ENCODE measurements around the gene PPARGC1A.

The PPARGC1A gene

GRCh38 chr4:23921447-23921845 is 31.6 kb upstream of the PPARGC1A start:
- no peaks in the 10 kb centered on the region; the same call in 1 of the 2 replicates for H3K4me1 ChIP-seq (ENCODE audit: insufficient read depth, low read length)
- H3K9me3 ChIP-seq (ENCODE audit: control insufficient read depth, insufficient read depth, low read length): no peaks in the 10 kb centered on the region
- H3K9ac ChIP-seq (ENCODE audit: low read depth, low read length): no peak overlapping the region
- H3K36me3 ChIP-seq (ENCODE audit: insufficient read depth, low read length): no peaks in the 10 kb centered on the region

GRCh38 chr4:23920716-23921446 is 31.0 kb upstream of the PPARGC1A start:
- Histone ChIP-seq H3K36me3 (ENCODE audit: insufficient read depth, low read length) (no peaks in the 10 kb centered on the region), H3K9ac (ENCODE audit: low read depth, low read length) (no peak overlapping the region), H3K4me1 (ENCODE audit: insufficient read depth, low read length) (no peaks in the 10 kb centered on the region; the same call in 1 of the 2 replicates), H3K9me3 (ENCODE audit: control insufficient read depth, insufficient read depth, low read length) (no peaks in the 10 kb centered on the region)

DNA sequence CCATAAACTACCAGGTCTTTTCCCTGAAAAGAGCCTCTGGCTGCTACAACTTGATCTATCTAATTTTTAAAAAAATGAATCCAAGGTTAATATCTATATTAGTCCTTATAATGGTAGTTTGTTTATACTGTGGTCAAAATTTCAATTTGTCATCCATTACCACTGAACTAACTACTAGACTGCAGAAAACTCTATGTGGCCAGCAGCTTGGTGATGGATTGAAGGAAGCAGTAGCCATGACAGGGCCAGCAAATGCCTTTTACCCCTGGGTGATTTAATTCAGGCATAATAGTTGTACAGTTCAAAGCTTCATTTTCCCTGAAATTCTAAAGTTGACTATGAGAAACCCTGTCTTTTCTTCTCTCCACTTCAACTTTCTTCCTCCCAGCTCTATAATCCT is 30.4 kb upstream of the PPARGC1A start:
- H3K9me3 ChIP-seq (ENCODE audit: control insufficient read depth, insufficient read depth, low read length): no peaks in the 10 kb centered on the region
- H3K36me3 ChIP-seq (ENCODE audit: insufficient read depth, low read length): no peaks in the 10 kb centered on the region
- H3K4me1 ChIP-seq (ENCODE audit: insufficient read depth, low read length): no peaks in the 10 kb centered on the region; the same call in 1 of the 2 replicates
- H3K9ac ChIP-seq (ENCODE audit: low read depth, low read length): no peak overlapping the region

DNA sequence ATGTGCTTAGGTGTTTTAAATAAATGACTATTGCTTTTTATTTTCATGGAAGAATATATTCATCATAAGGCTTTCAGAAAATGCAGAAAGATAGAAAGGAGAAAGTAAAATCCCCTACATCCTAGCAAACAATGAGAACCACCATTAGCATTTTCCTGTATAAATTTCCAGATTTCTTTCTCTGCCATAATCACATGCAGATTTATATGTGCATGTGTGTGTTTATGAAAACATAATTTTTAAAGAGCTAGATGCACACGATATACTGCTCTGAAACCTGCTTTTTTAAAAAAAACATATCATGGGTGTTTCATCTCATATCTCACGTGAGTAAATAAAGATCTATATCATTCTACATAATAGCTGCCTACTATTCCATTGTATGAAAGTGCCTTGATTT is 26.4 kb upstream of the PPARGC1A start:
- no peak overlapping the region for H3K9ac ChIP-seq (ENCODE audit: low read depth, low read length)
- H3K4me1 ChIP-seq (ENCODE audit: insufficient read depth, low read length): no peaks in the 10 kb centered on the region; the same call in 1 of the 2 replicates
- no peaks in the 10 kb centered on the region for H3K9me3 ChIP-seq (ENCODE audit: control insufficient read depth, insufficient read depth, low read length)
- no peaks in the 10 kb centered on the region for H3K36me3 ChIP-seq (ENCODE audit: insufficient read depth, low read length)

DNA sequence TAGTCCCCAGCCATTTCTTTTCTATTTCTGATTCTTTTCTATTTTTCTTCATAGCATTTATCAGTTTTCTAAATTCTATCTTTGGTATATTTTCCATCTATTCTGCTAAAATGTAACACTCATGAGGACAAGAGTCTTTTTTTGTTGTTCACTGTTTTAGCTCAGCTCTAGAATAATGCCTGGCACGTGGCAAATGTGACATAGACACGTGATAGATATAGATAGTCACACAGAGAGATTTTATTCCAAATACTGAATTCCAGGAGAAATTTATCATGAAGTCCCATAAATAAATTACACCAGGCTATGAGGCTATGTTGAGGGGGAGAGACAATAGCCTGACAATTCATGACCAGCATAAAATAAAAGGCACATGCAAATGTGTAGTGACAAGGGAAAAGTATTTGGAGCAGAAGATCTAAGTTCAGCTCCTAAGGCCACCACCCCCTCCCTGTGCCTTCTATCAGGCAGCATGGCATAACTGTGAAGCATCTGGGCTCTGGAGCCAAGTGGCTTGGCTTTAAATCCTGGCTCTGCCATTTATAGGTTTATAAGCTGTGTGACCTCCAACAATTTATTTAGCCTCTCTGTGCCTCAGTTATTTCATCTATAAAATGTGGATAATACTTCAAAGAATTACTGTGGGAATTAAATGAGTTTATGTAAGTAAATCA is 25.7 kb upstream of the PPARGC1A start:
- no peaks in the 10 kb centered on the region for H3K9me3 ChIP-seq (ENCODE audit: control insufficient read depth, insufficient read depth, low read length)
- H3K9ac ChIP-seq (ENCODE audit: low read depth, low read length): no peak overlapping the region
- no peaks in the 10 kb centered on the region for H3K4me1 ChIP-seq (ENCODE audit: insufficient read depth, low read length)
- no peaks in the 10 kb centered on the region for H3K36me3 ChIP-seq (ENCODE audit: insufficient read depth, low read length)

DNA sequence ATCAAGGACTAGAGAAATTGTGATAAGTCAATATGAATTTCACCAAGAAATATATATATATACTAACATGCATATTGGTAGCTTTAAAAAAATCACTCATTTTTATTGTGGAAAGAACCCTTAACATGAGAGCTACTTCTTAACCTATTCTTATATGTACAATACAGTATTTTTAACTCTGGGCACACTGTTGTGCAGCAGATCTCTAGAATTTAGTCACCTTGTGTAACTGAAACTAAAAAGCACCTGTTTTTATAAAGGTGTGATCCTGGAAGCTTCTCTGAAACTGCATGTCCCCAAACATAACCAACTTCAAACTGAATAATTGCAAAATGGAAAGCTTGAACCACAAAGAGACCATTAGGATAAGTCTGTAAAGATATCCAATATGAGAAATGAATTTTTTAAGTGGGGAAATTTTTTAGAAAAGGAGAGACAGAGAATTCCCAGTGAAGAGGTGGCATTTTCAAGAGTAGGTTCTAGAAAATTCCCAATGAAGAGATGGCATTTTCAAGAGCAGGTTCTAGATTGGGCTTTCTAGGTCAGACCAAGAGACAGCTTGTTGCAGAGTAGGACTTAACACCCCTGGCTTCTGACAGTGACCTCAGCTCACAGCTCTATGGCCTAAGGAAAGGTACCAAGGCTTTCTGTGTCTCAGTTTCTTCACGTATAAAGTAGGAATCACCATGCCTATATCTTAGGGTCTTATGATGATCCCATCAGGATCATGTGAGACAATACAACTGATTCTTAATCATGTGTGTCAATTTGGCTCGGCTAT is 22.0 kb upstream of the PPARGC1A start:
- H3K36me3 ChIP-seq (ENCODE audit: insufficient read depth, low read length): no peaks in the 10 kb centered on the region
- no peaks in the 10 kb centered on the region for H3K4me1 ChIP-seq (ENCODE audit: insufficient read depth, low read length)
- H3K9me3 ChIP-seq (ENCODE audit: control insufficient read depth, insufficient read depth, low read length): no peaks in the 10 kb centered on the region
- no peak overlapping the region for H3K9ac ChIP-seq (ENCODE audit: low read depth, low read length)

DNA sequence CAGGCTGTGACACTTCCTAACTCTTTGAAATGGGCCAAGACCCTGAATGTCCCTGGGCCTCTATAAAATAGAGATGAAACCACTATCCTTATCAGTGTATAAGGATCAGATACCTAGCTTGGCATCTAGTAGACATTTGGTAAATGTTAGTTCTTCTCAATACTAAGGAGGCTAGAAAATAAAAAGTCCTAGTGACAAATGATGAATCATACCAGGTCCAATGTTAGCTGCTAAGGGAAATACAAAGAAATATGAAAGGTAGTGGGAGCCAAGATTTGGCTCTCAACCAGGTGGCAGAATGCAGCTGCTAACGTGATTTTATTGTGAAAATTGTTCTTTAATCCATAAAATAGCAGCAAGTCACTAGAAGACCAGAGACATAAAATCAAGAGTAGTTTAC is 19.8 kb upstream of the PPARGC1A start:
- Histone ChIP-seq H3K36me3 (ENCODE audit: insufficient read depth, low read length) (no peaks in the 10 kb centered on the region), H3K9me3 (ENCODE audit: control insufficient read depth, insufficient read depth, low read length) (no peaks in the 10 kb centered on the region), H3K4me1 (ENCODE audit: insufficient read depth, low read length) (no peaks in the 10 kb centered on the region), H3K9ac (ENCODE audit: low read depth, low read length) (no peak overlapping the region)

DNA sequence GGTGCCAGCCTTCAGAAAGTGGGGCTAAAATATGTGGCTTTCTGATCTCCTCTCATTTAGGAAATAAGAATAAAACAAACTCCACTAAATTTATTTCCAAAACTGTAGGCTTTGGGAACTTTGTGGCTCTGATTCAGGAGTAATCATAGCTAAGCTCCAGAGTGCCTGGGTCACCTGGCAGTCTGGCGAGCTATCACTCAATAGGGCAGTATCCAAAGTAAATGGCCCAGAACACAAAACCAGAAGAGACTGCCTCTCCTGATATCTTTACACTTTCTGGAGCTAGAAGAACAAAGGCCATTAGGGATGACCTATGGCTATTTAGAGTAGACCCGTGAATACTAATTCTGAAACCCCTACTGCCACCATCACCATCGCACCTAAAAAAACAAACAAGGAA is 17.0 kb upstream of the PPARGC1A start:
- Histone ChIP-seq H3K9me3 (ENCODE audit: control insufficient read depth, insufficient read depth, low read length) (no peaks in the 10 kb centered on the region), H3K9ac (ENCODE audit: low read depth, low read length) (no peak overlapping the region), H3K36me3 (ENCODE audit: insufficient read depth, low read length) (no peaks in the 10 kb centered on the region), H3K4me1 (ENCODE audit: insufficient read depth, low read length) (no peaks in the 10 kb centered on the region)

DNA sequence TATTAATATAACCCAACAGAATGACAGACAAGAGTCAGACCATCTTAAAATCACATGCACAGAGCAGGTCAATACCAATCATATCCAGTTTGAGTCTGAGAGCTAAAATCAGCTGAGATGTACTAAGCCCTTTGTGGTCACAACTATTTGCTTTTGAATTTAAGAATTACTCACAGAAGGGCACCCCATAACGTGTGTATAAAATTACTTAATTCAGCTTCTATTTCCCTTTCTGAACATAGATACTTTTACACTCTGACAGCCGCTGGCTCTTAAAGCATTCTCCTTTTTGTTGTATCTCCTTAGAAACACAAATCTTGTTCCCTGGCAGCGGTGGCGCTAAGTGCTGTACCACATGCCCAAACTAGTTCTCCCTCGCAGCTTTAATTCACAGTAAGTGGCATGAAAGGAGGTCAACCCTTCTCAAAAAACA is 14.8 kb upstream of the PPARGC1A start:
- Histone ChIP-seq H3K9ac (ENCODE audit: low read depth, low read length) (no peak overlapping the region), H3K9me3 (ENCODE audit: control insufficient read depth, insufficient read depth, low read length) (no peaks in the 10 kb centered on the region), H3K36me3 (ENCODE audit: insufficient read depth, low read length) (no peaks in the 10 kb centered on the region), H3K4me1 (ENCODE audit: insufficient read depth, low read length) (no peaks in the 10 kb centered on the region)

- no peak overlapping the region for H3K9ac ChIP-seq (ENCODE audit: low read depth, low read length)
- no peaks in the 10 kb centered on the region for H3K9me3 ChIP-seq (ENCODE audit: control insufficient read depth, insufficient read depth, low read length)
- no peaks in the 10 kb centered on the region for H3K4me1 ChIP-seq (ENCODE audit: insufficient read depth, low read length)
- no peaks in the 10 kb centered on the region for H3K36me3 ChIP-seq (ENCODE audit: insufficient read depth, low read length)
Observed at GRCh38 chr4:23903859-23904438, 14.1 kb upstream of the PPARGC1A start.

DNA sequence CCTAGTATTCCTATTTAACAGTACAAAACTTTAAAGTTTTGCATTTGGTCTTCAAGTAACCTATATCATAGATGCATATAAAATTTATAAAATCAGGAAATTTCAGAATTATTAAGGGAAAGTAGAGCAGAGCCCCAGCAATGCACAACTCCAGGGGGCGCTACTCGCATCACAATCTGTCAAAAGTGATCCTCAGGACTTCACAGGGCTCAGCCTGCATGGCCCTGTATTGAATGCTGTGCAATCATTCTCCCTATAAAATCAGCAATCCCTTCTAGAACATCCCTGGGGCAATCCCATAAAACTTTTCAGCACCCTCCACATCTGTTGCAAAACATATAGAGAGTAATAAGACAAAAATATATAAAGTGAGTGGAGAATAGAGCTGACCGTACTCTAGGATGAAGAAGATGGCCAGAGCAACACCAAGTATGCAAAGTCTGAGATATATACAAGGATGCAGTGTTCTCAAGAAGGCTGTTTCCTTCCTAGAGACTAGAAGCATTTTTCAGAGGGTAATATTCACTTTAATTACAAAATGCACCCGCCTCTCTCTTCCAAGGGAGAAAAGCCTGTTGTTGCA is 12.5 kb upstream of the PPARGC1A start:
- Histone ChIP-seq H3K4me1 (ENCODE audit: insufficient read depth, low read length) (no peaks in the 10 kb centered on the region), H3K9ac (ENCODE audit: low read depth, low read length) (no peak overlapping the region), H3K9me3 (ENCODE audit: control insufficient read depth, insufficient read depth, low read length) (no peaks in the 10 kb centered on the region), H3K36me3 (ENCODE audit: insufficient read depth, low read length) (no peaks in the 10 kb centered on the region)

- Histone ChIP-seq H3K9me3 (ENCODE audit: control insufficient read depth, insufficient read depth, low read length) (no peaks in the 10 kb centered on the region), H3K4me1 (ENCODE audit: insufficient read depth, low read length) (no peaks in the 10 kb centered on the region), H3K36me3 (ENCODE audit: insufficient read depth, low read length) (no peaks in the 10 kb centered on the region)
Observed at GRCh38 chr4:23900636-23901035, 10.8 kb upstream of the PPARGC1A start.

GRCh38 chr4:23899565-23899964 is 9.7 kb upstream of the PPARGC1A start:
- no peaks in the 10 kb centered on the region for H3K4me1 ChIP-seq (ENCODE audit: insufficient read depth, low read length)
- H3K36me3 ChIP-seq (ENCODE audit: insufficient read depth, low read length): no peaks in the 10 kb centered on the region
- H3K9ac ChIP-seq (ENCODE audit: low read depth, low read length): no peak overlapping the region

More at GRCh38 chr4:23900636-23901035, 10.8 kb upstream of the PPARGC1A start:
- H3K9ac ChIP-seq (ENCODE audit: low read depth, low read length): no peak overlapping the region

DNA sequence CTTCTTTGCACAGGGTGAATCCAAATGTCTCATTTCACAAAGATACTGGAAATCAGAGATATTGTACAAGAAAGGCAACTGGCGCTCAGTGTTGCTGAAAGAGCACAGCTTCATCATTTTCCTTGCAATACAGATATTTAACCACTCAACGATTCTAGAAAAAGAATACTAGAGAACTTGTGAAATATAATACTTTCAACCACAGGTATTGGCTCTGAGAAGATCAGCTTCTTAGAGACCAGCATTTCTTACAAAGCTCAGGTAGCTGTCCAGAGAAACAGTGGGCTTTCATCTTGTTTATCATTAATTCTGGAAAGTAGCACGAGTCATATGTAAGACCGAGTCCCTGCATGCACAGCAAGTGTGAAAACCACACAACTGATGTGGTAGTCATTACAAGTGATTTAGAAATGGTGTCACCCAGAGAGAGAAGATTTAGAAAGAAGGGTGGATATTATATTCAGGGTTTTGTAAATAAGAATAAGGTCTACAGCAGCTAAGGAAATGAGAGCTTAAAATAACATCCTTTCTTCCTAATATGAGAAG is 7.8 kb upstream of the PPARGC1A start:
- Histone ChIP-seq H3K9ac (ENCODE audit: low read depth, low read length) (no peak overlapping the region), H3K9me3 (ENCODE audit: control insufficient read depth, insufficient read depth, low read length) (no peaks in the 10 kb centered on the region), H3K36me3 (ENCODE audit: insufficient read depth, low read length) (no peaks in the 10 kb centered on the region), H3K4me1 (ENCODE audit: insufficient read depth, low read length) (no peaks in the 10 kb centered on the region)

More at GRCh38 chr4:23899565-23899964, 9.7 kb upstream of the PPARGC1A start:
- no peaks in the 10 kb centered on the region for H3K9me3 ChIP-seq (ENCODE audit: control insufficient read depth, insufficient read depth, low read length)

All from ES-I3 (cell line).